ENCODE data around the gene PITPNC1. TPM values are rescaled to one million over a fixed set of nuclear protein-coding genes. Genes with fewer than 3 reads are reported as not detected.
A peak's percentile ranks its signal among the peaks of the same experiment; 100 is the strongest.

PITPNC1 gene
- total and polyA plus RNA-seq, 4 experiments from 2014 or later, result 68.4 to 124 (median 89.9) TPM

DNA sequence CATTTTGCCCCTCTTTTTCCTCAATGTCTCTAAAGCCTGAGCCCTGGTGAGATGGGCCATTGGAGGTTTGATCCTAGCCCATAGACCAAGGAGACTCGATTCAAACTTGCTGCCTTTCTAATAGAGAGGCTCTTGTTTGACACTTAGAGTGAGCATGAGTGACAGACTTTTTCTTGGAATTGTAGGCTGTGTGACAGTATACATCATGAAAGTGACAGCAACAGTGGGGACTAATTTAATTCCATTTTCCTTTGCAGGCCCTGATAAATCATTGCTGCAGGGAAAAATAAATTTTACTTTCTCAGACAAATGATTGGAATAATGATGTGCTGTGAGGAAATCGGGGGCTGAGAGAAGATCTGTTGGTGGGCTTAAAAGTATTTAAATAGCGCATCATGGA lies 171.6 kb downstream of the PITPNC1 start:
- Mint-ChIP-seq H3K4me1 (peaks cover 12 to 36% (median 20%) of the 10 kb centered on the region in 4 donors), H3K36me3 (peaks cover 31 to 38% of the 10 kb centered on the region in 2 donors), H3K27ac (peak overlapping the region in 4 of 7 donors; percentile 46 to 64 (median 54)), H3K4me3 (no peak overlapping the region), H3K27me3 (no peaks in the 10 kb centered on the region), H3K9me3 (no peaks in the 10 kb centered on the region)
- no peaks in the 10 kb centered on the region for H3K27me3 ChIP-seq (ENCODE audit: insufficient read depth, low read length)
- H3K9me3 ChIP-seq (ENCODE audit: control insufficient read depth in 1 of 2, low read length in 2 of 2), result no peaks in the 10 kb centered on the region
- H3K4me1 ChIP-seq (ENCODE audit: insufficient read depth, low read length), result no peaks in the 10 kb centered on the region
- no peaks in the 10 kb centered on the region for H3K36me3 ChIP-seq (ENCODE audit: insufficient read depth, low read length)
- no peak for DNase-seq
- POLR2A ChIA-PET (ENCODE audit: partially characterized antibody), result no interaction called here
- intact Hi-C loops (cut with micrococcal nuclease), result no loop called here
- no peak overlapping the region for H3K4me3 ChIP-seq (ENCODE audit: low read length in 2 of 2)
- no peak overlapping the region for H3K27ac ChIP-seq (ENCODE audit: low read depth, low read length)
- CTCF ChIA-PET (ENCODE audit: partially characterized antibody), result no interaction called here

DNA sequence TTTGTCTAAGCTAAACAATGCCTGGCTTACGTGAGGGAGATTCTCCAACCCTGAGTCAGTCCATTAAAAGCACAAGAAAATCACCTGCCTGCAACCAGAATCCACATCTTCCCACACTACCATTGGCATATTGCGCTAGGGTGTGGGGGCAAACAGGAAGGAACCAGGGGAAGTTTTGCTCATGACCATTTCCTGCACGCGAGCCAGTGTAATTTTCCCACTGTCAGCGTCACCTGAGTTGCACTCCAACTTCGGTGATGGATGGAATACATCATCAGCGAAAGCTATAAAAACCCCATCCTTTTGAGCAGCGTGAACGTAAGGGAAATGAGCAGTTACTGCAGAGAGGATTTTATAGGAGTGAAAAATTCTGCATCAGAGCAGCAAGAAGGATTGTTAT lies 172.7 kb downstream of the PITPNC1 start:
- H3K4me3 Mint-ChIP-seq, result no peak overlapping the region
- Histone ChIP-seq H3K4me1 (ENCODE audit: insufficient read depth, low read length) (no peaks in the 10 kb centered on the region), H3K4me3 (ENCODE audit: low read length in 2 of 2) (no peak overlapping the region), H3K27ac (ENCODE audit: low read depth, low read length) (no peak overlapping the region), H3K27me3 (ENCODE audit: insufficient read depth, low read length) (no peaks in the 10 kb centered on the region), H3K9me3 (ENCODE audit: control insufficient read depth in 1 of 2, low read length in 2 of 2) (no peaks in the 10 kb centered on the region), H3K36me3 (ENCODE audit: insufficient read depth, low read length) (no peaks in the 10 kb centered on the region)
- H3K9me3 Mint-ChIP-seq, result no peaks in the 10 kb centered on the region
- peak overlapping the region in 4 of 7 donors; percentile 14 to 78 (median 67) for H3K27ac Mint-ChIP-seq
- POLR2A ChIA-PET (ENCODE audit: partially characterized antibody), result interaction anchor here (1.0 kb wide), 1 partner anchor 103 kb away, joined by 4 read pairs; no protein-coding TSS in a partner anchor
- intact Hi-C loops (cut with micrococcal nuclease), result no loop called here
- peaks cover 11 to 36% (median 20%) of the 10 kb centered on the region in 4 donors for H3K4me1 Mint-ChIP-seq
- CTCF ChIA-PET (ENCODE audit: partially characterized antibody), result interaction anchor here (1.2 kb wide), 1 partner anchor 15 kb away, joined by 3 read pairs; no protein-coding TSS in a partner anchor
- peaks cover 34 to 39% of the 10 kb centered on the region in 2 donors for H3K36me3 Mint-ChIP-seq
- DNase-seq, result no peak
- no peaks in the 10 kb centered on the region for H3K27me3 Mint-ChIP-seq

DNA sequence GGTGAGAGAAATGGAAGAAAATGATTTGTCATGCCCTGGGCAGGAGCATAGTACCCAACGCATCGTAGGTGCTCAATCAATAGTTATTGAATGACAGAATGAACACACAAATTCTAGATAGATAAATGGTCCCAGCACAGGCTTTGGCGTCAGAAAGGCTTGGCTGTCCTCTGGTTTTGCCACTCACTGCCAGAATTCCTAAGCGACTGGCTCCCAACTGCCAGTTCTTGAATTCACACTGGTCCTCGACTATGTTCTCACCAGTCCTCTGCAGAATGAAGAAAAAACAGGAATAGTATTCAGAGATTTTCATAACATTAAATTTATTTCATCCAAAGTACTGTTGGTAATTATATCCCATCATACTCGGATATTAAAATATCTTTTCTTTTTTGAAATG lies 177.6 kb downstream of the PITPNC1 start:
- no peak for DNase-seq
- no peak overlapping the region for H3K4me3 ChIP-seq (ENCODE audit: low read length in 2 of 2)
- no peak overlapping the region for H3K4me3 Mint-ChIP-seq
- no peak overlapping the region for H3K27ac ChIP-seq (ENCODE audit: low read depth, low read length)
- H3K27me3 Mint-ChIP-seq, result no peaks in the 10 kb centered on the region
- no peak overlapping the region for H3K27ac Mint-ChIP-seq
- no peaks in the 10 kb centered on the region for H3K27me3 ChIP-seq (ENCODE audit: insufficient read depth, low read length)
- peaks cover 56 to 58% of the 10 kb centered on the region in 2 donors for H3K36me3 Mint-ChIP-seq
- H3K9me3 Mint-ChIP-seq, result peaks cover 0 to 13% (median 5%) of the 10 kb centered on the region in 8 donors
- intact Hi-C loops (cut with micrococcal nuclease), result no loop called here
- CTCF ChIA-PET (ENCODE audit: partially characterized antibody), result no interaction called here
- POLR2A ChIA-PET (ENCODE audit: partially characterized antibody), result no interaction called here
- H3K9me3 ChIP-seq (ENCODE audit: control insufficient read depth in 1 of 2, low read length in 2 of 2), result no peaks in the 10 kb centered on the region
- H3K4me1 ChIP-seq (ENCODE audit: insufficient read depth, low read length), result no peaks in the 10 kb centered on the region
- H3K36me3 ChIP-seq (ENCODE audit: insufficient read depth, low read length), result peaks cover 4% of the 10 kb centered on the region
- peaks cover 3 to 17% (median 7%) of the 10 kb centered on the region in 4 donors for H3K4me1 Mint-ChIP-seq

DNA sequence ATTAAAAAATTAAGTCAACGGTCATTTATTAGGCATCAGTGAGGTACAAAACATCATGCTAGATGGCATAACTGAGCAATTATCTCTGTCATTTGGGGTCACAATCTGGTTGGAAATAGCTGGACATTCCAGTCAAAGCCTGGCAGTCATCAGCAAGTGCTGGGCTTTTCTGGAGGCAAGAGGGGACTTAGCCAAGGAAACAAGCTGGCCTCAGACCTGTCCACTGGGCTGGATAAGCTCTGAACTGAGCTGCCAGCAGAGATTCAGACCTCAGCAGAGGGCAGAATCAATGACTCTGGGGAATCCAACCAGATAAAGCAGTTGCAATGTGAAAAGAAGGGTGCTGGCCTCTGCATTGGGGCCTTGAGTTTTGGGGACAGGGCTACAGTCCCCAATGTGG lies 178.8 kb downstream of the PITPNC1 start:
- Mint-ChIP-seq H3K36me3 (peaks cover 57 to 58% of the 10 kb centered on the region in 2 donors), H3K4me3 (no peak overlapping the region), H3K27ac (peak overlapping the region in 1 of 7 donors; percentile 74), H3K4me1 (peaks cover 2 to 10% (median 6%) of the 10 kb centered on the region in 4 donors), H3K9me3 (peaks cover 0 to 13% (median 5%) of the 10 kb centered on the region in 8 donors), H3K27me3 (no peaks in the 10 kb centered on the region)
- POLR2A ChIA-PET (ENCODE audit: partially characterized antibody), result no interaction called here
- no peaks in the 10 kb centered on the region for H3K9me3 ChIP-seq (ENCODE audit: control insufficient read depth in 1 of 2, low read length in 2 of 2)
- H3K4me3 ChIP-seq (ENCODE audit: low read length in 2 of 2), result no peak overlapping the region
- no peaks in the 10 kb centered on the region for H3K4me1 ChIP-seq (ENCODE audit: insufficient read depth, low read length)
- no peaks in the 10 kb centered on the region for H3K27me3 ChIP-seq (ENCODE audit: insufficient read depth, low read length)
- intact Hi-C loops (cut with micrococcal nuclease), result no loop called here
- DNase-seq, result no peak
- H3K27ac ChIP-seq (ENCODE audit: low read depth, low read length), result no peak overlapping the region
- peaks cover 4% of the 10 kb centered on the region for H3K36me3 ChIP-seq (ENCODE audit: insufficient read depth, low read length)
- CTCF ChIA-PET (ENCODE audit: partially characterized antibody), result interaction anchor here (0.6 to 1.1 kb wide), 2 partner anchors 66 to 181 kb away, joined by 3 read pairs; no protein-coding TSS in a partner anchor

GRCh38 chr17:67557052-67557845 lies 180.2 kb downstream of the PITPNC1 start:
- H3K4me1 ChIP-seq (ENCODE audit: insufficient read depth, low read length), result no peaks in the 10 kb centered on the region
- no peak overlapping the region for H3K4me3 ChIP-seq (ENCODE audit: low read length in 2 of 2)
- intact Hi-C loops (cut with micrococcal nuclease), result no loop called here
- Mint-ChIP-seq H3K4me1 (peaks cover 2 to 12% (median 7%) of the 10 kb centered on the region in 4 donors), H3K4me3 (no peak overlapping the region), H3K9me3 (peaks cover 0 to 13% (median 5%) of the 10 kb centered on the region in 8 donors), H3K27me3 (no peaks in the 10 kb centered on the region), H3K36me3 (peaks cover 49 to 50% of the 10 kb centered on the region in 2 donors), H3K27ac (peak overlapping the region in 4 of 7 donors; percentile 18 to 55 (median 44))
- CTCF ChIA-PET (ENCODE audit: partially characterized antibody), result interaction anchor here (1.0 to 1.1 kb wide), 2 partner anchors 56 to 182 kb away, joined by 3 read pairs; no protein-coding TSS in a partner anchor
- H3K27ac ChIP-seq (ENCODE audit: low read depth, low read length), result no peak overlapping the region
- H3K36me3 ChIP-seq (ENCODE audit: insufficient read depth, low read length), result peaks cover 4% of the 10 kb centered on the region
- H3K9me3 ChIP-seq (ENCODE audit: control insufficient read depth in 1 of 2, low read length in 2 of 2), result no peaks in the 10 kb centered on the region
- no peak for DNase-seq
- POLR2A ChIA-PET (ENCODE audit: partially characterized antibody), result no interaction called here
- no peaks in the 10 kb centered on the region for H3K27me3 ChIP-seq (ENCODE audit: insufficient read depth, low read length)

DNA sequence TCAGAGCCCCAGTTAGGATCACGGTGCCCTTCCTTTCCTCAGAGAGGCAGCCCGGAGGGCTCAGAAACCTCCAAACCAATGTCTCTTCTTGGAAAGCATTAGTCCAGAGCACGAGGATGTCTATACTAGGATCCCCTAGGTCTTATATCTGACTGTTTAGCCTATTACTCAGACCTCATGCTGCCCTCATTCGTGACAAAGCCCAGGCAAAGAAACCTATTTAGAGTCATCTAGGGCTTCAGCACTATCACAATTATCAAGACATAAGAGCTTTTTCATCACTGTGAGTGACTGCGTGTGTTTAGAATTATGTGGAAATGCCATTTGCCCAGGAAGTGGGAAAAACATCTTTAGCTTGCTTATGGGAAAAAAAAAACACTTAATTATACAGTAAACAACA lies 180.8 kb downstream of the PITPNC1 start:
- intact Hi-C loops (cut with micrococcal nuclease), result no loop called here
- DNase-seq, result no peak
- CTCF ChIA-PET (ENCODE audit: partially characterized antibody), result interaction anchor here (0.7 to 1.0 kb wide), 2 partner anchors 10 to 57 kb away, joined by 3 read pairs; no protein-coding TSS in a partner anchor
- Mint-ChIP-seq H3K4me1 (peaks cover 2 to 12% (median 7%) of the 10 kb centered on the region in 4 donors), H3K4me3 (no peak overlapping the region), H3K27me3 (no peaks in the 10 kb centered on the region), H3K9me3 (peaks cover 0 to 13% (median 6%) of the 10 kb centered on the region in 8 donors), H3K27ac (peak overlapping the region in 4 of 7 donors; percentile 18 to 55 (median 39)), H3K36me3 (peaks cover 49 to 50% of the 10 kb centered on the region in 2 donors)
- peaks cover 4% of the 10 kb centered on the region for H3K36me3 ChIP-seq (ENCODE audit: insufficient read depth, low read length)
- H3K4me1 ChIP-seq (ENCODE audit: insufficient read depth, low read length), result no peaks in the 10 kb centered on the region
- H3K4me3 ChIP-seq (ENCODE audit: low read length in 2 of 2), result no peak overlapping the region
- no peaks in the 10 kb centered on the region for H3K9me3 ChIP-seq (ENCODE audit: control insufficient read depth in 1 of 2, low read length in 2 of 2)
- no peaks in the 10 kb centered on the region for H3K27me3 ChIP-seq (ENCODE audit: insufficient read depth, low read length)
- POLR2A ChIA-PET (ENCODE audit: partially characterized antibody), result no interaction called here
- no peak overlapping the region for H3K27ac ChIP-seq (ENCODE audit: low read depth, low read length)

- peaks cover 3 to 14% (median 6%) of the 10 kb centered on the region in 4 donors for H3K4me1 Mint-ChIP-seq
- Histone ChIP-seq H3K27ac (ENCODE audit: low read depth, low read length) (no peak overlapping the region), H3K9me3 (ENCODE audit: control insufficient read depth in 1 of 2, low read length in 2 of 2) (no peaks in the 10 kb centered on the region), H3K4me3 (ENCODE audit: low read length in 2 of 2) (no peak overlapping the region), H3K27me3 (ENCODE audit: insufficient read depth, low read length) (no peaks in the 10 kb centered on the region), H3K36me3 (ENCODE audit: insufficient read depth, low read length) (peaks cover 4% of the 10 kb centered on the region), H3K4me1 (ENCODE audit: insufficient read depth, low read length) (no peaks in the 10 kb centered on the region)
- H3K4me3 Mint-ChIP-seq, result no peak overlapping the region
- H3K27me3 Mint-ChIP-seq, result no peaks in the 10 kb centered on the region
- ChIA-PET POLR2A (ENCODE audit: partially characterized antibody) (no interaction called here), CTCF (ENCODE audit: partially characterized antibody) (interaction anchor here (1.0 kb wide), 1 partner anchor 58 kb away, joined by 3 read pairs; no protein-coding TSS in a partner anchor)
- peaks cover 39 to 42% of the 10 kb centered on the region in 2 donors for H3K36me3 Mint-ChIP-seq
- intact Hi-C loops (cut with micrococcal nuclease), result no loop called here
- no peak for DNase-seq
- peak overlapping the region in 3 of 7 donors; percentile 33 to 58 (median 55) for H3K27ac Mint-ChIP-seq
- peaks cover 0 to 13% (median 7%) of the 10 kb centered on the region in 8 donors for H3K9me3 Mint-ChIP-seq
Measured at GRCh38 chr17:67558740-67559380, 181.8 kb downstream of the PITPNC1 start.

Data from CD4-positive, alpha-beta memory T cell (primary cell).